ENCODE data around the gene MEI1.
"Not testable (repeated sequence)": the region's sequence is repeated elsewhere in the genome, so short reads cannot be mapped to it uniquely, and the experiment has no call there.

MEI1 gene

DNA sequence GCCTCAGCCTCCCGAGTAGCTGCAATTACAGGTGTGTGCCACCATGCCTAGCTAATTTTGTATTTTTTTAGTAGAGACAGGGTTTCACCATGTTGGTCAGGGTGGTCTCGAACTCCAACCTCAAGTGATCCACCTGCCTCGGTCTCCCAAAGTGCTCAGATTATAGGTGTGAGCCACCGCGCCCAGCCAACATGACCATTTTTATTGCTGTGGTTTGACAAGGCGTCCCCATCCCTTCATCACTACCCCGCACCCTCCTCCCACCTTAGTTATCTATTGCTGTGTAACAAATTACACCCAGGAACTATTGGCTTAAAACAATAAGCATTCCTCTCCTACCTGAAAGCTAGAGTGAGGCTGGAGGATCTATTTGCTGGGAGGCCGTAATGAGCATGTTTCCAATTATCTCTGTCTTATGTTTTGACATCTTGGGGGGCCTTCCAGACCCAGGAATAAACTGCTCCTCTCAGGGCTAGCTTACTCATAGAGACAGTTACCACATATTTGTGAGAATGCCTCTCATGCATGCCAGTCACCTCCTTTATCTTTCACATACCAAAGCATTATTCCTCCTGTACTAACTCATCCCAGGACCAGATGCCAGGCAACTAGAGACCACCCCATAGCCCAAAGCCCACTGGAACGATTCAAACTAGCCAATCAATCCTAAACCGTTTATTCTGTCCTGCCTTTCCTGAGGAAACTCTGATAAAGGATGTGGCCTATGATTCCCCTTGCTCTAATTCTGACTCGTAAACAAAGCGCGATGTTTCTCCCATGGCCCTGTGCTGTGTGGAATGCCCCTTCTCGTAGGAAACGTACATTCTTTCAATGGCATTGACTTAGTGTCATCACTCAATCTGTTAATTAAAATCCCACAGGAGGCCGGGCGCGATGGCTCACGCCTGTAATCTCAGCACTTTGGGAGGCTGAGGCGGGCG lies 30.1 kb upstream of the MEI1 start:
- DNase-seq (ENCODE audit: low read depth): peak; percentile 43
- TF ChIP-seq, protein P1, sequence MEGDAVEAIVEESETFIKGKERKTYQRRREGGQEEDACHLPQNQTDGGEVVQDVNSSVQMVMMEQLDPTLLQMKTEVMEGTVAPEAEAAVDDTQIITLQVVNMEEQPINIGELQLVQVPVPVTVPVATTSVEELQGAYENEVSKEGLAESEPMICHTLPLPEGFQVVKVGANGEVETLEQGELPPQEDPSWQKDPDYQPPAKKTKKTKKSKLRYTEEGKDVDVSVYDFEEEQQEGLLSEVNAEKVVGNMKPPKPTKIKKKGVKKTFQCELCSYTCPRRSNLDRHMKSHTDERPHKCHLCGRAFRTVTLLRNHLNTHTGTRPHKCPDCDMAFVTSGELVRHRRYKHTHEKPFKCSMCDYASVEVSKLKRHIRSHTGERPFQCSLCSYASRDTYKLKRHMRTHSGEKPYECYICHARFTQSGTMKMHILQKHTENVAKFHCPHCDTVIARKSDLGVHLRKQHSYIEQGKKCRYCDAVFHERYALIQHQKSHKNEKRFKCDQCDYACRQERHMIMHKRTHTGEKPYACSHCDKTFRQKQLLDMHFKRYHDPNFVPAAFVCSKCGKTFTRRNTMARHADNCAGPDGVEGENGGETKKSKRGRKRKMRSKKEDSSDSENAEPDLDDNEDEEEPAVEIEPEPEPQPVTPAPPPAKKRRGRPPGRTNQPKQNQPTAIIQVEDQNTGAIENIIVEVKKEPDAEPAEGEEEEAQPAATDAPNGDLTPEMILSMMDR (IDR thresholded peaks at IDR 0.05; ENCODE audit: insufficient read depth, low read depth, low read length, missing control alignments): no peak
- no peak overlapping the region for H3K4me3 ChIP-seq (ENCODE audit: low read length)

DNA sequence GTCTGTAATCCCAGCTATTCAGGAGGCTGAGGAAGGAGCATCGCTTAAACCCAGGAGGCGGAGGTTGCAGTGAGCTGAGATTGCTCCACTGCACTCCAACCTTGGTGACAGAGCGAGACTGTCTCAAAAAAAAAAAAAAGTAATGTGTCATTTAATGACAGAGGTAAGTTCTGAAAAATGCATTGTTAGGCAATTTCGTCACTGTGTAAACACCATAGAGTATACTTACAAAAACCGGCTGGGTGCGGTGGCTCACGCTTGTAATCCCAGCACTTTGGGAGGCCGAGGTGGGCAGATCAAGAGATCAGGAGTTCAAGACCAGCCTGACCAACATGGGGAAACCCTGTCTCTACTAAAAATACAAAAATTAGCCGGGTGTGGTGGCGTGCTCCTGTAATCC lies 27.2 kb upstream of the MEI1 start:
- DNase-seq (ENCODE audit: low read depth): peak; percentile 94
- not testable (repeated sequence) for H3K4me3 ChIP-seq (ENCODE audit: low read length)

DNA sequence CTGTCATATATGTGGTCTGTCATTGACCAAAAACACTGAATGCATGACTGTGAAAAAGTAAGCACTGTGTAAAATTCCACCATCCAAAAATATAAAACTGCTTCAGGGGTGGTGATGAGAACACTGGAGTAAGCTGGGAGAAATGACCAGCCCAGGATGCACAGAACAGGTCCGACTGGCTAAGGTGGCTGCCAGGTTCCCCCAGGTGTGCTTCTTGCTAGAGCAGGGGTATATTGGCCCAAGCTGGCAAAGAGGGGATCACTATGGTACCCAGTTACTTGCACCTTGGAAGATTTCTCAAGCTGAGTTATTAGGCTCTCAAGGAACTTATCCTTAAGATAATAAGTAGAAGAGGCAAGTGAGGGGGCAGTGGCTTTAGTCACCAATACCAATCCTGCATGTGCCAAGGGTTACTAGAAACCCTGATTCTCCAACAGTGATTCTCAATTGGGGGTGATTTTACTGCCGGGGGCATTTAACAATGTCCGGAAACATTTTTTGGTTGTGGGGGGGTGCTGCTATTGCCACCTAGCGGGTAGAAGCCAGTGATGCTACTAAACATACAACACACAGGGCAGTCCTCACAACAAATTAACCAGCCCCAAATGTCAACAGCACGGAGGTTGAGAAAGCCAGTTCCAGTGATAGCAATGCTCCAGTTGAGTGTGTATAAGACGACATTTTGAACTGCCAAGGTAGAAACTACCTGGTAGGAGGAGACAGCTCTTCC lies 26.4 kb upstream of the MEI1 start:
- DNase-seq (ENCODE audit: low read depth): peak; percentile 38
- H3K4me3 ChIP-seq (ENCODE audit: low read length): no peak overlapping the region
- TF ChIP-seq, protein P1 (IDR thresholded peaks at IDR 0.05; ENCODE audit: insufficient read depth, low read depth, low read length, missing control alignments): peak; percentile 44

DNA sequence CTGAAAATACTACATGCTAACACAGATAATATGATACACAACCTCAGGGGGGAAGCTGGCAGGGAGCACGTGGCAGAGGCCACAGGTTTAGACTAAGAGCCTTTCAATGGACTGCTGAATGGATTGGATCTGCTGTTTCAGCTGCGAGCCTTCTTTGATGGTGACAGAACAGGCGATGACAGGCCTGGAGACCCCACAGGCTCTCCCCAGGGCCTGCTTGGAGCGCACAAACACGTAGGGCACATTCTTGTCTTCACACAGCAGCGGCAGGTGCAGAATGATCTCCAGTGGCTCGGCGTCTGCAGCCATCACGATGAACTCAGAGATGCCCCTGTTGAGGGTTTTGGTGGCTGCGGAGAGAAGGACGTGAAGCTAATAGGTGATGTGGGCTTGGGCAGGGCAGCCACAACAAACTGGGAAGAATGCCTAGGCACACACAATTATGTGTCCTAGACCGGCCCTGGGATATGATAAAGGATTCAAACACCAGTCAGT lies 24.4 kb upstream of the MEI1 start:
- TF ChIP-seq, protein P1 (IDR thresholded peaks at IDR 0.05; ENCODE audit: insufficient read depth, low read depth, low read length, missing control alignments): no peak
- H3K4me3 ChIP-seq (ENCODE audit: low read length): no peak overlapping the region
- DNase-seq (ENCODE audit: low read depth): no peak

DNA sequence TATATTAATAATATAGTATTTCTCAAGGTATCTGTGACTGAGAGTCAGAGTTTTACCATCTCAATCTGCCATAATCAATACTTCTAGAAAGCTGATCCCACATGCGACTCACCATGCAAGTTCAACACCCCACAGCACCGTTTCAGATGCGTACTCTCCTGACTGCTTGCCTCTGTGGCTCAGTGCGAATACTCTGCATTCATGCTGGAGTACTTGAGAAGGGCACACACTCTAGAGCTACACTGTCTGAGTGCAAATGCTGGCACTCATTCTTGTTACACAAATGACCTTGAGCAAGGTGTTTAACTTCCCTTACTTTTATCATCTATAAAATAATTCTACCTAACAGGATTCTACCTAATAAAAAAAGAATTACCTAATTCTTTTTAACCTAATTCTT lies 23.2 kb upstream of the MEI1 start:
- TF ChIP-seq, protein P1 (IDR thresholded peaks at IDR 0.05; ENCODE audit: insufficient read depth, low read depth, low read length, missing control alignments): no peak
- DNase-seq (ENCODE audit: low read depth): no peak
- no peak overlapping the region for H3K4me3 ChIP-seq (ENCODE audit: low read length)

DNA sequence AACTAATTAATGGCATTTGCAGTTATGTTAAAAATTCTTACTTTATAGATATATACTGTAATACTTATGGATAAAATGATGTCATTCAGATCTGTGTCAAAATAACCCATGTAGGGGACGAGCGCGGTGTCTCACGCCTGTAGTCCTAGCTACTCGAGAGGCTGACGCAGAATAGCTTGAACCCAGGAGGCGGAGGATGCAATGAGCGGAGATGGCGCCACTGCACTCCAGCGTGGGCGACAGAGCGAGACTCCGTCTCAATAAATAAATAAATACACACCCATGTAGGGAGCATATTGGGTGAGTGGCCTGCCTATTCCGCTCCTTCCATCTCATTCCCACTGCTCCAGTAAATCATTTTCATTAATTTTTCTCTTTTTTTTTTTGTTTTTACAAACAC lies 17.7 kb upstream of the MEI1 start:
- TF ChIP-seq, protein P1 (IDR thresholded peaks at IDR 0.05; ENCODE audit: insufficient read depth, low read depth, low read length, missing control alignments): no peak
- peak; percentile 43 for DNase-seq (ENCODE audit: low read depth)
- H3K4me3 ChIP-seq (ENCODE audit: low read length): peak overlapping the region; percentile 69

Data from epithelial cell of esophagus (primary cell).